ENCODE measurements around the gene CLEC19A.
A peak's percentile ranks its signal among the peaks of the same experiment; 100 is the strongest.

The CLEC19A gene

DNA sequence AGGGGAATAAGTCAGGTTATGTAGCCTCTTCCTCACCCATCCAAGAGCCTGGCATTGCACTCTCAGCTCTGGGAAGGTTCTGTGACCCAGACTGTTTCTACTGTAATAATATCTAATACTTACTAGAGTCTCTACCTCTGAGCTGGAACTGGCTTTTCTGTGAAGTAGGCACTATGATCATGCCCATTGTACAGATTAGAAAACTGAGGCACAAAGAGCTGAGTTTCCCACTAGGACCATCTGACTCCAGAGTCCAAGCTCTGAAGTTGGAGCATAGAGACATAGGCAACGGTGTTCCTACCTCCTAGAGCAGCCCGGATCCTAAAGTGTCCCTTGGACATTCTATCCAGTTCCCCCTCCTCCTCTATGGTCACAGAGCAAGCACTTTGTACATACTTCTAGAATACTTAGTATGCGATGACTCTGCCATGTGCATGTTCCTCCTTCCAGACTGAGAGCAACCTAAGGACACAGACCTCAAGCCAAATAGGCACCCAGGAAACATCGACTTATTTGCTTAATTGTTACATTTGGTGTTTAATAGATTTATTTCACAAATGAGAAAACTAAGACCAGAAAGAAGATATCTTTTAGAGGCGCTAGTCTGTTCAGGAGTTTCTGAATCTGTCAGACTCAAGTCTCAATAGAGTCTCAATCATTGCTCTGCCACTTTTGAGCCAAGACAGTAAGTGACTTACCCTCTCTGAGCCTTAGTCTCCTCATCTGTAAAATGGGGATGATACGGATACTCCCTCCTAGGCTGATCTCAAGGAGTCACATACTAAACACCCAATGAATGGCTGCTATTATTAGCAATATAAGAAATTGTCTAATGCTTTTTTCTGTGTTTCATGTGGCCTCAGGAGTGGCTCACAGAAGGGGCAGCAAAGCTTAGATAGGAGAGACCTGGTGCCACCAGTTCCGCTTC, 3.6 kb downstream of the CLEC19A start:
- H2BK12ac ChIP-seq (ENCODE audit: low read length) = no peak overlapping the region
- H3K9me3 ChIP-seq (ENCODE audit: insufficient read depth, low read depth, low read length) = no peaks in the 10 kb centered on the region
- no peak overlapping the region for H4K8ac ChIP-seq (ENCODE audit: low read depth, low read length)
- no peak overlapping the region for H2AK5ac ChIP-seq (ENCODE audit: low read length)
- no peak overlapping the region for H4K91ac ChIP-seq (ENCODE audit: low read depth, low read length)
- H3K79me1 ChIP-seq (ENCODE audit: low read length) = no peaks in the 10 kb centered on the region
- H3K4me3 ChIP-seq (ENCODE audit: low read depth, low read length) = no peak overlapping the region
- no peaks in the 10 kb centered on the region for H3K79me2 ChIP-seq (ENCODE audit: control insufficient read depth, insufficient read depth, low read length, poor library complexity)
- peaks cover 0 to 4% of the 10 kb centered on the region in 2 experiments for H3K4me1 ChIP-seq (ENCODE audit: control insufficient read depth in 1 of 2, insufficient read depth in 2 of 2, low read length in 2 of 2)
- no peak overlapping the region for H2AFZ ChIP-seq (ENCODE audit: insufficient read depth, low read length, poor library complexity)
- H3K14ac ChIP-seq (ENCODE audit: low read length) = no peak overlapping the region
- H3K9ac ChIP-seq (ENCODE audit: low read length) = no peak overlapping the region
- DNase-seq = no peak
- no peak overlapping the region for H3K4me2 ChIP-seq (ENCODE audit: low read length)
- no peaks in the 10 kb centered on the region for H3K27me3 ChIP-seq (ENCODE audit: insufficient read depth, low read length)
- no peak overlapping the region for H2BK5ac ChIP-seq (ENCODE audit: low read depth, low read length, poor library complexity)
- no peak overlapping the region for H3K27ac ChIP-seq (ENCODE audit: low read depth, low read length)
- no peak overlapping the region for H3K18ac ChIP-seq (ENCODE audit: low read length)
- no CpG with 5 or more reads among the region's 7 CpGs for WGBS (ENCODE audit: extremely low coverage, insufficient coverage, insufficient read length)
- no peaks in the 10 kb centered on the region for H3K36me3 ChIP-seq (ENCODE audit: control insufficient read depth in 1 of 2, insufficient read depth in 2 of 2, low read length in 2 of 2)
- H4K12ac ChIP-seq (ENCODE audit: low read depth, low read length) = no peak overlapping the region
- H3K4ac ChIP-seq (ENCODE audit: low read depth, low read length) = no peak overlapping the region
- H3K23ac ChIP-seq (ENCODE audit: low read length) = no peak overlapping the region
- no peak overlapping the region for H2BK120ac ChIP-seq (ENCODE audit: insufficient read depth, low read length, poor library complexity)

DNA sequence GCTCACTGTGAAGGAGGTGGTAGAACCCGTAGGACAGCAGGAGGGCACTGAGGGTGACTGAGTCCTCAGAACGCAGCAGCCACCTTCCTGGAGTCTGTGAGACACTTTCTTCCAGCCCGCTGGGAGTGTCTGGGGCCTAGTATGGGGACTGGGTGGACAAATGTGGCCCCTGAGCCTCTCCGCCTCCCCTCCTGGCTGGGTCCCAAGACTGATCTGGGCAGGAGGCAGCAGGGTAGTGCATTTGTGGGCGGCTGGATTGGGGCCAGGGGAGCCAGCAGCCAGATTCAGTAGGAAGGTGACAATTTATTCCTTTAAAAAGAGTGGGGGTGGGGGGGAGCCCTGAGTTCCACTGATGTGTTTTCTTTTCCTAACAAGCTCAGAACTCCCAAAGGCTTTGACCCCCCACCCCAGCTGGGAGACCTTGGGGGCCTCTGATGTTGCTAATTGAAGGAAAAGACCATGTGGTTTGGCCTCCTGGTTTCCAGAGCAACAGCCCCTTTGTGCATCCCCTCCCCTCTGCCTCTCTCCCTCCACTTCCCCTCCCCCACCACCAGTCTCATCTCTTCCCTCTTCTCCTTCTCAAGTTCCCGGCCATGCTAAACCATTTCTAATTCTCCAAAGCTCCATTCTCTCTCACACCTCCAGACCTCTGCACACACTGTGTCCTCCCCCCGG, 4.4 kb downstream of the CLEC19A start:
- Histone ChIP-seq H3K36me3 (ENCODE audit: control insufficient read depth in 1 of 2, insufficient read depth in 2 of 2, low read length in 2 of 2) (no peaks in the 10 kb centered on the region), H3K9me3 (ENCODE audit: insufficient read depth, low read depth, low read length) (no peaks in the 10 kb centered on the region), H2AK5ac (ENCODE audit: low read length) (no peak overlapping the region), H2BK5ac (ENCODE audit: low read depth, low read length, poor library complexity) (no peak overlapping the region), H3K23ac (ENCODE audit: low read length) (no peak overlapping the region), H3K4me1 (ENCODE audit: control insufficient read depth in 1 of 2, insufficient read depth in 2 of 2, low read length in 2 of 2) (peaks cover 0 to 4% of the 10 kb centered on the region in 2 experiments), H4K8ac (ENCODE audit: low read depth, low read length) (no peak overlapping the region), H3K27me3 (ENCODE audit: insufficient read depth, low read length) (no peaks in the 10 kb centered on the region), H3K4me3 (ENCODE audit: low read depth, low read length) (no peak overlapping the region), H3K79me1 (ENCODE audit: low read length) (no peaks in the 10 kb centered on the region), H3K18ac (ENCODE audit: low read length) (no peak overlapping the region), H3K27ac (ENCODE audit: low read depth, low read length) (no peak overlapping the region), H3K9ac (ENCODE audit: low read length) (no peak overlapping the region), H3K79me2 (ENCODE audit: control insufficient read depth, insufficient read depth, low read length, poor library complexity) (no peaks in the 10 kb centered on the region), H3K4ac (ENCODE audit: low read depth, low read length) (no peak overlapping the region), H3K14ac (ENCODE audit: low read length) (no peak overlapping the region), H2BK120ac (ENCODE audit: insufficient read depth, low read length, poor library complexity) (no peak overlapping the region), H3K4me2 (ENCODE audit: low read length) (no peak overlapping the region), H4K91ac (ENCODE audit: low read depth, low read length) (no peak overlapping the region), H4K12ac (ENCODE audit: low read depth, low read length) (no peak overlapping the region), H2AFZ (ENCODE audit: insufficient read depth, low read length, poor library complexity) (no peak overlapping the region), H2BK12ac (ENCODE audit: low read length) (no peak overlapping the region)
- DNase-seq = no peak
- WGBS (ENCODE audit: extremely low coverage, insufficient coverage, insufficient read length) = no CpG with 5 or more reads among the region's 7 CpGs

DNA sequence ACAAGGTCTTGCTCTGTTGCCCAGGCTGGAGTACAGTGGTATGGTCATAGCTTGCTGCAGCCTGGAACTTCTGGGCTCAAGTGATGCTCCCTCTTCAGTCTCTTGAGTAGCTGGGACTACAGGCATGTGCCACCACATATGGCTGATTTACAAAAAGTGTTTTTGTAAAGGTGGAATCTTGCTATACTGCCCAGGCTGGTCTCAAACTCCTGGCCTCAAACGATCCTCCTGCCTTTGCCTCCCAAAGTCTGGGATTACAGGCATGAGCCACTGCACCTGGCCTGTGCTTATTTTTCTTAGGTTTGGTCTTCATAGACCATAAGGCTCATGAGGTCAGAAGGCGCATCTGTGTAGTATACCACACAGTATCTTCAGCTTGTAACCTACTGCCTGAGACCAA, 5.3 kb downstream of the CLEC19A start:
- H2AK5ac ChIP-seq (ENCODE audit: low read length) = no peak overlapping the region
- H2BK12ac ChIP-seq (ENCODE audit: low read length) = no peak overlapping the region
- no peak overlapping the region for H3K4me2 ChIP-seq (ENCODE audit: low read length)
- no peak overlapping the region for H3K4me3 ChIP-seq (ENCODE audit: low read depth, low read length)
- DNase-seq = no peak
- no peaks in the 10 kb centered on the region for H3K9me3 ChIP-seq (ENCODE audit: insufficient read depth, low read depth, low read length)
- H3K36me3 ChIP-seq (ENCODE audit: control insufficient read depth in 1 of 2, insufficient read depth in 2 of 2, low read length in 2 of 2) = no peaks in the 10 kb centered on the region
- no CpG with 5 or more reads among the region's 2 CpGs for WGBS (ENCODE audit: extremely low coverage, insufficient coverage, insufficient read length)
- H3K9ac ChIP-seq (ENCODE audit: low read length) = no peak overlapping the region
- H3K14ac ChIP-seq (ENCODE audit: low read length) = no peak overlapping the region
- no peak overlapping the region for H2AFZ ChIP-seq (ENCODE audit: insufficient read depth, low read length, poor library complexity)
- no peak overlapping the region for H3K4ac ChIP-seq (ENCODE audit: low read depth, low read length)
- no peak overlapping the region for H3K27ac ChIP-seq (ENCODE audit: low read depth, low read length)
- no peaks in the 10 kb centered on the region for H3K79me1 ChIP-seq (ENCODE audit: low read length)
- peaks cover 0 to 4% of the 10 kb centered on the region in 2 experiments for H3K4me1 ChIP-seq (ENCODE audit: control insufficient read depth in 1 of 2, insufficient read depth in 2 of 2, low read length in 2 of 2)
- no peak overlapping the region for H2BK5ac ChIP-seq (ENCODE audit: low read depth, low read length, poor library complexity)
- H3K23ac ChIP-seq (ENCODE audit: low read length) = no peak overlapping the region
- no peak overlapping the region for H4K91ac ChIP-seq (ENCODE audit: low read depth, low read length)
- no peak overlapping the region for H2BK120ac ChIP-seq (ENCODE audit: insufficient read depth, low read length, poor library complexity)
- H3K79me2 ChIP-seq (ENCODE audit: control insufficient read depth, insufficient read depth, low read length, poor library complexity) = no peaks in the 10 kb centered on the region
- no peak overlapping the region for H4K8ac ChIP-seq (ENCODE audit: low read depth, low read length)
- no peak overlapping the region for H3K18ac ChIP-seq (ENCODE audit: low read length)
- H4K12ac ChIP-seq (ENCODE audit: low read depth, low read length) = no peak overlapping the region
- H3K27me3 ChIP-seq (ENCODE audit: insufficient read depth, low read length) = no peaks in the 10 kb centered on the region

DNA sequence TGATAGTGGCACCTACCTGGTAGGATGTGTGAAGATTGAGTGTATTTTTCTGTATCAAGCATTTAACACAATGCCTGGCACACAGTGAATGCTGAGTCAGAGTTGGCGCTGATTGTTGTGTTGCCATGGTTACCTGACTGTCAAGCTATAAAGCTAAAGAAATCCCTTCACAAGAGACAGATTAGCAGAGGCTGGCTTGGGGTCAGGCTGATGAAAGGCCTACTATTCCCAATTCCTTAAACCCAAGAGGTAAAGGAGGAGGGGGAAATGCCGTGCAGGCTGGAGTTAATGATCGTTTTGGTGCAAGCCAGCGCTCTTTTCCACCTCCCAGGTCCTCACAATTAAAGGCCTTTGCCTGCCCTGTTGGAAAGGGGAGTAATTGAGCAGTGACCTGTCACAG, 5.9 kb downstream of the CLEC19A start:
- Histone ChIP-seq H3K14ac (ENCODE audit: low read length) (no peak overlapping the region), H3K4me1 (ENCODE audit: control insufficient read depth in 1 of 2, insufficient read depth in 2 of 2, low read length in 2 of 2) (peaks cover 0 to 4% of the 10 kb centered on the region in 2 experiments), H3K36me3 (ENCODE audit: control insufficient read depth in 1 of 2, insufficient read depth in 2 of 2, low read length in 2 of 2) (no peaks in the 10 kb centered on the region), H3K9ac (ENCODE audit: low read length) (no peak overlapping the region), H2BK5ac (ENCODE audit: low read depth, low read length, poor library complexity) (no peak overlapping the region), H3K27me3 (ENCODE audit: insufficient read depth, low read length) (no peaks in the 10 kb centered on the region), H4K12ac (ENCODE audit: low read depth, low read length) (no peak overlapping the region), H2BK12ac (ENCODE audit: low read length) (no peak overlapping the region), H3K4ac (ENCODE audit: low read depth, low read length) (no peak overlapping the region), H4K91ac (ENCODE audit: low read depth, low read length) (no peak overlapping the region), H3K79me2 (ENCODE audit: control insufficient read depth, insufficient read depth, low read length, poor library complexity) (no peaks in the 10 kb centered on the region), H3K79me1 (ENCODE audit: low read length) (no peaks in the 10 kb centered on the region), H2AK5ac (ENCODE audit: low read length) (no peak overlapping the region), H2BK120ac (ENCODE audit: insufficient read depth, low read length, poor library complexity) (no peak overlapping the region), H4K8ac (ENCODE audit: low read depth, low read length) (no peak overlapping the region), H2AFZ (ENCODE audit: insufficient read depth, low read length, poor library complexity) (no peak overlapping the region), H3K9me3 (ENCODE audit: insufficient read depth, low read depth, low read length) (no peaks in the 10 kb centered on the region), H3K23ac (ENCODE audit: low read length) (no peak overlapping the region), H3K4me2 (ENCODE audit: low read length) (no peak overlapping the region), H3K4me3 (ENCODE audit: low read depth, low read length) (no peak overlapping the region), H3K18ac (ENCODE audit: low read length) (no peak overlapping the region), H3K27ac (ENCODE audit: low read depth, low read length) (no peak overlapping the region)
- no CpG with 5 or more reads among the region's 4 CpGs for WGBS (ENCODE audit: extremely low coverage, insufficient coverage, insufficient read length)
- peak; percentile 27 to 78 for DNase-seq
